Peyer's patch (tissue), 4 donors: ENCODE data around the gene DAB1. TPM values are rescaled to one million over a fixed set of nuclear protein-coding genes. Genes with fewer than 3 reads are reported as not detected.
"Not testable (repeated sequence)": the region's sequence is repeated elsewhere in the genome, so short reads cannot be mapped to it uniquely, and the experiment has no call there.

Experiments used
- DNase-seq, 3 donors: peaks; one replicate each; pipeline ENCODE4 v3.0.0-alpha.2; 2017 to 2019
- H3K27ac ChIP-seq, 4 donors: fragments of 200-600 bp; sonication (generic); one replicate each; pipeline ENCODE4 v1.5.1; 2016 to 2019
- H3K27me3 ChIP-seq, 2 donors: fragments of 200-600 bp; sonication (generic); one replicate each; pipeline ENCODE4 v1.5.1; 2019
- H3K36me3 ChIP-seq, 3 donors: fragments of 200-600 bp; sonication (generic); one replicate each; pipeline ENCODE4 v1.5.1; 2016 to 2019
- H3K4me1 ChIP-seq, 4 donors: fragments of 200-600 bp; sonication (generic); one replicate each; pipeline ENCODE4 v1.5.1; 2016 to 2019
- H3K4me3 ChIP-seq, 4 donors: fragments of 200-600 bp; sonication (generic); 1 replicate in 3 of 4; 2 replicates in 1 of 4; pipeline ENCODE4 v1.5.1; 2016 to 2019; ENCODE audit warnings: mild to moderate bottlenecking in 1 of 4
- H3K9me3 ChIP-seq, 4 donors: fragments of 200-600 bp; sonication (generic); one replicate each; pipeline ENCODE4 v1.5.1; 2016 to 2019; ENCODE audit warnings: mild to moderate bottlenecking in 1 of 4
- CTCF ChIP-seq, 6 experiments: fragments of 450-650 bp in 4 of 6; fragments of 200-600 bp in 2 of 6; sonication (generic) in 1 of 6; IDR thresholded peaks; one replicate each; pipeline ENCODE4 v1.5.1; 2017 to 2019; ENCODE audit warnings: antibody characterized with exemption in 6 of 6, mild to moderate bottlenecking in 3 of 6, moderate library complexity in 1 of 6
- POLR2A ChIP-seq, 2 donors: fragments of 450-650 bp; IDR thresholded peaks; one replicate each; pipeline ENCODE4 v1.5.1; 2017; ENCODE audit warnings: antibody characterized with exemption in 2 of 2, mild to moderate bottlenecking in 2 of 2, moderate library complexity in 2 of 2
- total RNA-seq, 4 donors: library from RNA; depleted of rRNA; stranded (reverse); fragments of >200 nt; gene quantifications; one replicate each; pipeline ENCODE4 v1.1.0, GENCODE V29; 2016

Gene DAB1
- total RNA-seq, 4 donors from 2014 or later, result 4.1 to 75.3 (median 63.9) TPM

- Histone ChIP-seq H3K4me1 (no peaks in the 10 kb centered on the region), H3K4me3 (no peak overlapping the region), H3K9me3 (no peaks in the 10 kb centered on the region), H3K27ac (no peak overlapping the region), H3K36me3 (no peaks in the 10 kb centered on the region), H3K27me3 (no peaks in the 10 kb centered on the region)
- no peak for DNase-seq
- TF ChIP-seq POLR2A (IDR thresholded peaks at IDR 0.05) (no peak), CTCF (IDR thresholded peaks at IDR 0.05) (no peak)
Observed at GRCh38 chr1:57234459-57234858, 189.4 kb downstream of the DAB1 start.

- no peaks in the 10 kb centered on the region for H3K9me3 ChIP-seq
- H3K36me3 ChIP-seq, result no peaks in the 10 kb centered on the region
- H3K27me3 ChIP-seq, result no peaks in the 10 kb centered on the region
- H3K4me3 ChIP-seq, result no peak overlapping the region
- DNase-seq, result no peak
- H3K27ac ChIP-seq, result no peak overlapping the region
- H3K4me1 ChIP-seq, result no peaks in the 10 kb centered on the region
- TF ChIP-seq POLR2A (IDR thresholded peaks at IDR 0.05), result no peak
- TF ChIP-seq CTCF (IDR thresholded peaks at IDR 0.05), result peak in 3 of 6 experiments; percentile 15 to 30 (median 17)
Observed at GRCh38 chr1:57232500-57232899, 191.4 kb downstream of the DAB1 start.

- Histone ChIP-seq H3K4me3 (no peak overlapping the region), H3K9me3 (no peaks in the 10 kb centered on the region), H3K27ac (no peak overlapping the region), H3K36me3 (no peaks in the 10 kb centered on the region), H3K27me3 (no peaks in the 10 kb centered on the region), H3K4me1 (no peaks in the 10 kb centered on the region)
- no peak for DNase-seq
- no peak for TF ChIP-seq CTCF (IDR thresholded peaks at IDR 0.05)
- TF ChIP-seq POLR2A (IDR thresholded peaks at IDR 0.05), result no peak
Observed at GRCh38 chr1:57229998-57230397, 193.9 kb downstream of the DAB1 start.

GRCh38 chr1:57229076-57229475, 194.8 kb downstream of the DAB1 start:
- H3K36me3 ChIP-seq, result no peaks in the 10 kb centered on the region
- no peak overlapping the region for H3K4me3 ChIP-seq
- no peaks in the 10 kb centered on the region for H3K9me3 ChIP-seq
- no peak for TF ChIP-seq POLR2A (IDR thresholded peaks at IDR 0.05)
- DNase-seq, result no peak
- no peaks in the 10 kb centered on the region for H3K4me1 ChIP-seq
- no peaks in the 10 kb centered on the region for H3K27me3 ChIP-seq
- H3K27ac ChIP-seq, result no peak overlapping the region

- DNase-seq, result no peak
- Histone ChIP-seq H3K27ac (no peak overlapping the region), H3K27me3 (no peaks in the 10 kb centered on the region), H3K9me3 (no peaks in the 10 kb centered on the region), H3K4me3 (no peak overlapping the region), H3K4me1 (no peaks in the 10 kb centered on the region), H3K36me3 (no peaks in the 10 kb centered on the region)
- TF ChIP-seq POLR2A (IDR thresholded peaks at IDR 0.05), result no peak
- no peak for TF ChIP-seq CTCF (IDR thresholded peaks at IDR 0.05)
Observed at GRCh38 chr1:57222801-57223200, 201.1 kb downstream of the DAB1 start.

- Histone ChIP-seq H3K27ac (no peak overlapping the region), H3K4me3 (no peak overlapping the region), H3K4me1 (no peaks in the 10 kb centered on the region), H3K36me3 (no peaks in the 10 kb centered on the region), H3K27me3 (no peaks in the 10 kb centered on the region), H3K9me3 (no peaks in the 10 kb centered on the region)
- DNase-seq, result no peak
- TF ChIP-seq POLR2A (IDR thresholded peaks at IDR 0.05) (no peak), CTCF (IDR thresholded peaks at IDR 0.05) (no peak)
Observed at GRCh38 chr1:57222307-57222706, 201.6 kb downstream of the DAB1 start.

- not testable (repeated sequence) for H3K27ac ChIP-seq, H3K4me3 ChIP-seq, H3K36me3 ChIP-seq, H3K4me1 ChIP-seq, DNase-seq, H3K27me3 ChIP-seq, H3K9me3 ChIP-seq
Observed at GRCh38 chr1:57220905-57221304, 203.0 kb downstream of the DAB1 start.
